Smooth muscle cell (in vitro differentiated cells): ENCODE measurements around the gene ATP8A2. TPM values are rescaled to one million over a fixed set of nuclear protein-coding genes. Genes with fewer than 3 reads are reported as not detected.

Experiments used
- DNase-seq: peaks from one replicate; lab custom pipeline; 2025; ENCODE audit not compliant: unreplicated experiment; lab: John Stamatoyannopoulos, UW
- H2AFZ ChIP-seq: fragments of 200-600 bp; sonication (generic); 2 replicates; pipeline ENCODE4 v1.6.0; 2016; ENCODE audit warnings: antibody characterized with exemption, low read depth, mild to moderate bottlenecking
- H3F3A ChIP-seq: fragments of 200-600 bp; sonication (generic); 2 replicates; pipeline ENCODE4 v1.6.0; 2017; ENCODE audit warnings: antibody characterized with exemption, low read depth
- H3K27ac ChIP-seq: fragments of 200-600 bp; sonication (generic); 2 replicates; pipeline ENCODE4 v1.5.1; 2016; ENCODE audit warnings: low read depth, mild to moderate bottlenecking
- H3K27me3 ChIP-seq: fragments of 200-600 bp; sonication (generic); 2 replicates; pipeline ENCODE4 v1.6.1; 2016; ENCODE audit warnings: low read depth, mild to moderate bottlenecking
- H3K36me3 ChIP-seq: fragments of 200-600 bp; sonication (generic); 2 replicates; pipeline ENCODE4 v1.5.1; 2016; ENCODE audit warnings: low read depth
- H3K4me1 ChIP-seq: fragments of 200-600 bp; sonication (generic); 2 replicates; pipeline ENCODE4 v1.5.1; 2016; ENCODE audit warnings: low read depth
- H3K4me2 ChIP-seq: fragments of 200-600 bp; sonication (generic); 2 replicates; pipeline ENCODE4 v1.6.0; 2016; ENCODE audit warnings: mild to moderate bottlenecking
- H3K4me3 ChIP-seq: fragments of 200-600 bp; sonication (generic); 2 replicates; pipeline ENCODE4 v1.5.1; 2016; ENCODE audit warnings: mild to moderate bottlenecking
- H3K79me2 ChIP-seq: fragments of 200-600 bp; sonication (generic); 2 replicates; pipeline ENCODE4 v1.6.0; 2016; ENCODE audit warnings: low read depth, mild to moderate bottlenecking
- H3K9ac ChIP-seq: fragments of 200-600 bp; sonication (generic); 2 replicates; pipeline ENCODE4 v1.6.0; 2016; ENCODE audit warnings: low read depth
- H3K9me3 ChIP-seq: fragments of 200-600 bp; sonication (generic); replicated peaks from 2 replicates; pipeline ENCODE4 v1.5.1; 2016; ENCODE audit warnings: low read depth
- H4K20me1 ChIP-seq: fragments of 200-600 bp; sonication (generic); 2 replicates; pipeline ENCODE4 v1.6.0; 2016; ENCODE audit warnings: low read depth
- WGBS: methylation state at CpG from one replicate; pipeline ENCODE4 v1.1.7; 2016; ENCODE audit warnings: low lambda C conversion rate; 5-methylcytosine and 5-hydroxymethylcytosine counted together
- polyA plus RNA-seq: library from polyadenylated mRNA; unstranded; fragments of >200 nt; fragmentation: Nextera tagmentation; extraction: Ambion mirVana; gene quantifications from 2 replicates; pipeline ENCODE4 v1.2.1, GENCODE V29; 2016
- total RNA-seq: library from RNA; depleted of rRNA; stranded (reverse); fragments of >200 nt; gene quantifications from 2 replicates; pipeline ENCODE4 v1.2.3, GENCODE V29; 2014
- TF ChIP-seq, protein P1 (sequence below): fragments of 200-600 bp; sonication (generic); IDR thresholded peaks from 2 replicates; pipeline ENCODE4 v1.5.1; 2017; ENCODE audit warnings: borderline replicate concordance, mild to moderate bottlenecking, antibody characterized with exemption; ENCODE audit not compliant: insufficient read depth, poor library complexity, severe bottlenecking

Gene ATP8A2
- total and polyA plus RNA-seq, 2 experiments from 2014 or later: under 0.01 to 0.06 TPM

DNA sequence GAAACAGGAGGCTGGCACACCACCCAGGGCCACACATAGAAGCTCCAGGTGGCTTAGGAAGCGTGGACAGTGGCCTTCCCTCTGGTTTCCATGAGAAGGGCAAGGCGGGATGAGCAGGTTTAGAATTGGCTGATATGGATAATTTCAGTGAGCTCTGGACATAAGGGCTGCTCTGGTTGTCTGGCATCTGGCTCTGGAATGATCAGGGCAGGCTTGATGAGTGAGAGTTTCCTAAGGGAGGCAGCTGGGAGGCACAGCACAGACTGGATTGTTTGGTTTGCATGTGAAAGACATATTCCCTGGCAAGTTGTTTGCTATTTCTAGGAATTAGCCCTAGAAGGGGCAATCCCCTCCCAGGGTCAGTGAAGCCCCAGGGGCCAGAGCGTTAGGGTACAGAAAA, 129.5 kb downstream of the ATP8A2 start:
- no peaks in the 10 kb centered on the region for H3F3A ChIP-seq
- no peak overlapping the region for H3K4me3 ChIP-seq
- 82% methylated on average over 3 of the region's 3 CpGs for WGBS
- no peaks in the 10 kb centered on the region for H3K9me3 ChIP-seq
- TF ChIP-seq, protein P1, sequence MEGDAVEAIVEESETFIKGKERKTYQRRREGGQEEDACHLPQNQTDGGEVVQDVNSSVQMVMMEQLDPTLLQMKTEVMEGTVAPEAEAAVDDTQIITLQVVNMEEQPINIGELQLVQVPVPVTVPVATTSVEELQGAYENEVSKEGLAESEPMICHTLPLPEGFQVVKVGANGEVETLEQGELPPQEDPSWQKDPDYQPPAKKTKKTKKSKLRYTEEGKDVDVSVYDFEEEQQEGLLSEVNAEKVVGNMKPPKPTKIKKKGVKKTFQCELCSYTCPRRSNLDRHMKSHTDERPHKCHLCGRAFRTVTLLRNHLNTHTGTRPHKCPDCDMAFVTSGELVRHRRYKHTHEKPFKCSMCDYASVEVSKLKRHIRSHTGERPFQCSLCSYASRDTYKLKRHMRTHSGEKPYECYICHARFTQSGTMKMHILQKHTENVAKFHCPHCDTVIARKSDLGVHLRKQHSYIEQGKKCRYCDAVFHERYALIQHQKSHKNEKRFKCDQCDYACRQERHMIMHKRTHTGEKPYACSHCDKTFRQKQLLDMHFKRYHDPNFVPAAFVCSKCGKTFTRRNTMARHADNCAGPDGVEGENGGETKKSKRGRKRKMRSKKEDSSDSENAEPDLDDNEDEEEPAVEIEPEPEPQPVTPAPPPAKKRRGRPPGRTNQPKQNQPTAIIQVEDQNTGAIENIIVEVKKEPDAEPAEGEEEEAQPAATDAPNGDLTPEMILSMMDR: no peak
- no peak overlapping the region for H3K9ac ChIP-seq
- H4K20me1 ChIP-seq: no peaks in the 10 kb centered on the region
- DNase-seq: no peak
- H3K36me3 ChIP-seq: no peaks in the 10 kb centered on the region
- no peak overlapping the region for H3K27ac ChIP-seq
- H3K4me1 ChIP-seq: no peaks in the 10 kb centered on the region
- H2AFZ ChIP-seq: no peak overlapping the region
- no peaks in the 10 kb centered on the region for H3K79me2 ChIP-seq
- no peak overlapping the region for H3K4me2 ChIP-seq
- H3K27me3 ChIP-seq: peaks cover 5% of the 10 kb centered on the region

DNA sequence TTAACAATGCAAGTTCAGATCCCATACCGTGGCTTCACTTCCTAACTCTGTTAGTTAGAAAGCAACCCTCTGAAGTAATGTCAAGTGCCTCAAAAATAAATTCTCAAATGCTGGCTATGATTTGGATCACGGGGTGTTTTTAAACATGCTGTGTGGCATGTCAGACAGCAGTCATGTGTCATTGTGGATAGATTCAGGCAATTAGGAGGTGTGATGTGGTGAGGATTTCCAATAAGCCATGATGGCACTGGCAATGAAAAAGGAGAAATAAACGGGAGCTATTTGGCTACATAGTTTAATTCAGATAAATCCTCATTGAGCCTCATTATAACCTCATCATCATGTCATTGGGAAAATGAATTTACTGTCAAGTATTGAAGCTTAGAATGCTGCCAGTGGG, 130.3 kb downstream of the ATP8A2 start:
- no peak overlapping the region for H3K4me3 ChIP-seq
- H3F3A ChIP-seq: no peaks in the 10 kb centered on the region
- peaks cover 5% of the 10 kb centered on the region for H3K27me3 ChIP-seq
- H3K9ac ChIP-seq: no peak overlapping the region
- no peaks in the 10 kb centered on the region for H3K9me3 ChIP-seq
- H3K4me1 ChIP-seq: no peaks in the 10 kb centered on the region
- H4K20me1 ChIP-seq: no peaks in the 10 kb centered on the region
- WGBS: 82% methylated on average over 3 of the region's 3 CpGs
- no peak overlapping the region for H2AFZ ChIP-seq
- H3K27ac ChIP-seq: no peak overlapping the region
- TF ChIP-seq, protein P1: no peak
- H3K4me2 ChIP-seq: no peak overlapping the region
- no peak for DNase-seq
- H3K79me2 ChIP-seq: no peaks in the 10 kb centered on the region
- H3K36me3 ChIP-seq: no peaks in the 10 kb centered on the region

DNA sequence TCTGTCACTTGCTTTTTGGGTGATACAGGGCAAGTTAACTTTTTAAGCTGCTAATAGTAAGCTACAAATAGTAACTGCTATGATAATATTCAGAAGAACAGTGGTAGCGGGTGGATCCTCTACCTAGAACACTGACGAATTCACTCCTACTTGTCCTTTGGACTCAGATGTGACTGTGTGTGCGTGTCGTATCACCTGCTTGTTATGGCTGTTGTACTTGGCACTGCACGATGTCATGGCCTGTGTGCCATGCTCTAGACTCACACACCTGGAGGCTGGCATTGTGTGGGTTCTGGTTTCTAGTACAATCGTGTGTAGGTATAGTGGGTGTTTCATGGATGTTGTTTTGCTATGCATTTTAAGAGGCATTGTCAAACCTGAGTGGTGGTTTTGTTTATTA, 130.8 kb downstream of the ATP8A2 start:
- no peak for DNase-seq
- Histone ChIP-seq H3K36me3 (no peaks in the 10 kb centered on the region), H3K4me3 (no peak overlapping the region), H3K79me2 (no peaks in the 10 kb centered on the region), H3K9ac (no peak overlapping the region), H2AFZ (no peak overlapping the region), H3F3A (no peaks in the 10 kb centered on the region), H3K4me1 (no peaks in the 10 kb centered on the region), H3K4me2 (no peak overlapping the region), H3K9me3 (no peaks in the 10 kb centered on the region), H3K27ac (no peak overlapping the region), H4K20me1 (no peaks in the 10 kb centered on the region), H3K27me3 (peaks cover 5% of the 10 kb centered on the region)
- 84% methylated on average over 6 of the region's 6 CpGs for WGBS
- TF ChIP-seq, protein P1: no peak

DNA sequence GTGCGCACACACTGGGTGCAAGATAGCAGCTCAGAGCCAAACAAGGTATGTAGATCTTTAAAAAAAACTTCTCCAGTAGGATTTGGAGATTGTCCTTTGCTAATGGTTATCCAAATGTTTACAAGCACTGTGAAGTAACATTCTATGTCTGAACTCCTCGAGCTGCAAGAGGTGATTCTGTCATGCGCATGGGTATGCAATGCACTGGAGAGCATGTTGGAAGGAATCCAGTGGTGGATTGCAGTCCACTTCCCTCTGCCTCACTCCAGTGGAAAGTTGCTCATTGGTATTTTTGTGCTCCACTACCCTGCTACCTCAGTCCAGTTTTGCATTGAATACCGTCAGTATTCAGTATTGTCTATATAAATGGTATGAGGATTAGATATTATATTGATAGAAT, 132.1 kb downstream of the ATP8A2 start:
- Histone ChIP-seq H3K4me2 (no peak overlapping the region), H3K4me3 (no peak overlapping the region), H3K27ac (no peak overlapping the region), H3K27me3 (peaks cover 5% of the 10 kb centered on the region), H3K79me2 (no peaks in the 10 kb centered on the region), H3K36me3 (no peaks in the 10 kb centered on the region), H2AFZ (no peak overlapping the region), H4K20me1 (no peaks in the 10 kb centered on the region), H3K9me3 (no peaks in the 10 kb centered on the region), H3K9ac (no peak overlapping the region), H3F3A (no peaks in the 10 kb centered on the region), H3K4me1 (no peaks in the 10 kb centered on the region)
- no peak for DNase-seq
- WGBS: 90% methylated on average over 4 of the region's 4 CpGs
- TF ChIP-seq, protein P1: no peak
